HepG2 (cell line): Measurements from ENCODE around the gene CFAP92. TPM values are rescaled to one million over a fixed set of nuclear protein-coding genes. Genes with fewer than 3 reads are reported as not detected.

Source experiments
- ATAC-seq: fragments of 200-7000 bp; cut with Tn5 transposase; 3 replicates; pipeline ENCODE4 v1.9.1; 2020; ENCODE audit warnings: mild to moderate bottlenecking, moderate library complexity
- BruUV-seq: library from RNA; stranded (reverse); fragments of 400-500 nt; replicated peaks from 2 replicates; lab custom pipeline; 2021; lab: Mats Ljungman, UMichigan
- CTCF ChIA-PET: fragments of 300-600 bp; formaldehyde crosslinking; extraction: SDS; loops from one replicate; lab custom pipeline; 2021; ENCODE audit warnings: low total read pairs, inconsistent platforms, low intra/inter-chr PET ratio; lab: Yijun Ruan, JAX
- POLR2A ChIA-PET: fragments of 350-600 bp; sonication (Branson Sonifier 250); formaldehyde crosslinking; loops from one replicate; lab custom pipeline; 2020; ENCODE audit warnings: antibody characterized with exemption, inconsistent platforms; lab: Yijun Ruan, JAX
- DNase-seq: peaks from one replicate; pipeline ENCODE4 v3.0.0-alpha.2; 2015; ENCODE audit warnings: low spot score
- FAIRE-seq: peaks from 3 replicates; lab custom pipeline; 2011; peaks lifted over from hg19 to GRCh38; lab: Jason Lieb, UNC
- H2AFZ ChIP-seq: one replicate; pipeline ENCODE4 v1.6.1; 2011; ENCODE audit warnings: low read length, inconsistent platforms
- H3K27ac ChIP-seq: fragments of 300-600 bp; 3 replicates; pipeline ENCODE4 v1.8.0; 2011; ENCODE audit warnings: mixed run types, mild to moderate bottlenecking, mixed read lengths, low read length, inconsistent platforms; ENCODE audit not compliant: insufficient read depth; ENCODE audit errors: extremely low read length
- H3K27me3 ChIP-seq, 2 experiments: fragments of 200-600 bp in 1 of 2; 2 replicates in 1 of 2; 3 replicates in 1 of 2; pipeline versions ENCODE4 v1.6.0 to v1.8.0; 2011; ENCODE audit warnings: low read length in 2 of 2, mild to moderate bottlenecking in 2 of 2, moderate library complexity in 2 of 2, inconsistent platforms in 1 of 2; ENCODE audit not compliant: insufficient read depth in 2 of 2, control insufficient read depth in 1 of 2
- H3K36me3 ChIP-seq, 2 experiments: fragments of 200-600 bp in 1 of 2; replicated peaks in 1 of 2; 2 replicates in 1 of 2; 3 replicates in 1 of 2; pipeline versions ENCODE4 v1.5.1 to v1.8.0; 2011; ENCODE audit warnings: low read length in 2 of 2, inconsistent platforms in 1 of 2; ENCODE audit not compliant: insufficient read depth in 2 of 2, control insufficient read depth in 1 of 2
- H3K4me1 ChIP-seq: 2 replicates; pipeline ENCODE4 v1.5.1; 2012; ENCODE audit warnings: low read length, inconsistent platforms; ENCODE audit not compliant: insufficient read depth
- H3K4me2 ChIP-seq: 2 replicates; pipeline ENCODE4 v1.6.0; 2011; ENCODE audit warnings: low read depth, low read length, inconsistent platforms
- H3K4me3 ChIP-seq, 3 experiments: fragments of 200-600 bp in 1 of 3; sonication (generic), shearing (Covaris generic) in 1 of 3; replicated peaks in 1 of 3; 2 replicates each; pipeline ENCODE4 v1.5.1; 2011 to 2016; ENCODE audit warnings: low read length in 3 of 3, inconsistent platforms in 2 of 3, low read depth in 2 of 3, mild to moderate bottlenecking in 2 of 3, control low read depth in 1 of 3, mixed read lengths in 1 of 3; ENCODE audit not compliant: insufficient read depth in 1 of 3
- H3K79me2 ChIP-seq: one replicate; pipeline ENCODE4 v1.6.1; 2011; ENCODE audit warnings: low read length, inconsistent platforms; ENCODE audit not compliant: insufficient read depth
- H3K9ac ChIP-seq: 2 replicates; pipeline ENCODE4 v1.6.0; 2011; ENCODE audit warnings: mild to moderate bottlenecking, low read depth, low read length, inconsistent platforms; ENCODE audit not compliant: insufficient read depth
- H3K9me3 ChIP-seq: 2 replicates; pipeline ENCODE4 v1.5.1; 2012; ENCODE audit warnings: mild to moderate bottlenecking, low read length
- H4K20me1 ChIP-seq: 2 replicates; pipeline ENCODE4 v1.6.0; 2011; ENCODE audit warnings: inconsistent platforms, mild to moderate bottlenecking, low read length, moderate library complexity; ENCODE audit not compliant: insufficient read depth
- FOXJ3 ChIP-seq: sonication (generic); formaldehyde crosslinking; IDR thresholded peaks from 2 replicates; pipeline ENCODE4 v1.4.0; 2020; ENCODE audit warnings: missing genetic modification reagents, mild to moderate bottlenecking, borderline replicate concordance
- SAP130 ChIP-seq: IDR thresholded peaks from 2 replicates; pipeline ENCODE4 v1.6.1; 2016; ENCODE audit warnings: low read depth
- ZBTB40 ChIP-seq, 2 experiments: fragments of 450-650 bp in 1 of 2; sonication (generic) in 1 of 2; formaldehyde crosslinking in 1 of 2; IDR thresholded peaks; 2 replicates each; pipeline versions ENCODE4 v1.6.1 to v1.8.0; 2016 to 2022; ENCODE audit warnings: antibody characterized with exemption in 1 of 2, mild to moderate bottlenecking in 1 of 2, missing genetic modification reagents in 1 of 2
- WGBS: methylation state at CpG from one replicate; pipeline ENCODE4 v1.1.6; 2017; ENCODE audit warnings: low lambda C conversion rate; 5-methylcytosine and 5-hydroxymethylcytosine counted together
- in situ Hi-C: cut with HindIII; loops from 2 replicates; pipeline ENCODE4 v1.10.0; 2017; ENCODE audit warnings: low pct_unique_long_range_greater_than_20kb; ENCODE audit not compliant: extremely low pct_ligation_motif_present
- intact Hi-C: fragments of 100-400 bp; cut with micrococcal nuclease; formaldehyde crosslinking; loops from one replicate; pipeline ENCODE4 v1.10.0; 2022; ENCODE audit not compliant: unreplicated experiment
- polyA plus RNA-seq, 8 experiments: library from polyadenylated mRNA; depleted of rRNA in 3 of 8; stranded (reverse) in 7 of 8; unstranded in 1 of 8; fragments of >200 nt; fragmentation: Illumina TruSeq in 4 of 8; extraction: Trizol in 4 of 8; gene quantifications; 2 replicates each; pipeline versions ENCODE4 v1.2.1 to v1.2.3, GENCODE V29; 2011 to 2016; ENCODE audit warnings: low read depth in 4 of 8, missing spikeins in 1 of 8, mixed read lengths in 1 of 8; ENCODE audit not compliant: insufficient read depth in 1 of 8
- total RNA-seq, 5 experiments: library from RNA; depleted of rRNA; stranded (reverse); fragments of >200 nt; fragmentation: Illumina TruSeq; extraction: Trizol; gene quantifications; 2 replicates each; pipeline ENCODE4 v1.2.3, GENCODE V29; 2016; ENCODE audit warnings: low read depth in 1 of 5

Gene CFAP92
- total and polyA plus RNA-seq, 2 of the 13 experiments (the other 11 are each of a cell fraction or from before 2014, with no cell fraction given), result 0.18 to 0.46 TPM

GRCh38 chr3:129018271-129018670, 24.4 kb upstream of the CFAP92 start:
- Histone ChIP-seq H2AFZ (no peak overlapping the region), H3K36me3 (no peaks in the 10 kb centered on the region), H3K27me3 (peaks cover 2 to 47% of the 10 kb centered on the region in 2 experiments; a peak in 4 of 5 replicates), H4K20me1 (no peaks in the 10 kb centered on the region), H3K27ac (no peak overlapping the region), H3K9me3 (no peaks in the 10 kb centered on the region), H3K4me2 (no peak overlapping the region), H3K79me2 (no peaks in the 10 kb centered on the region), H3K4me3 (no peak overlapping the region), H3K4me1 (peaks cover 32% of the 10 kb centered on the region), H3K9ac (no peak overlapping the region)
- FAIRE-seq, result no peak
- 2% methylated on average over 2 of the region's 2 CpGs for WGBS
- ChIA-PET CTCF (no interaction called here), POLR2A (no interaction called here)
- ATAC-seq, result no peak
- intact Hi-C loops, result no loop called here
- in situ Hi-C loops, result no loop called here
- no peak for DNase-seq
- TF ChIP-seq ZBTB40 (IDR thresholded peaks at IDR 0.05) (peak; percentile 86), ZBTB40 (CRISPR knock-in tag; IDR thresholded peaks at IDR 0.05) (peak; percentile 91), SAP130 (CRISPR knock-in tag) (0 out of 2 replicates have a peak, but pooled peaks have one; percentile 17), FOXJ3 (CRISPR knock-in tag) (no peak)
- BruUV-seq, result no TSS peak
